ENCODE measurements around the gene DNAAF3.

Gene DNAAF3

DNA sequence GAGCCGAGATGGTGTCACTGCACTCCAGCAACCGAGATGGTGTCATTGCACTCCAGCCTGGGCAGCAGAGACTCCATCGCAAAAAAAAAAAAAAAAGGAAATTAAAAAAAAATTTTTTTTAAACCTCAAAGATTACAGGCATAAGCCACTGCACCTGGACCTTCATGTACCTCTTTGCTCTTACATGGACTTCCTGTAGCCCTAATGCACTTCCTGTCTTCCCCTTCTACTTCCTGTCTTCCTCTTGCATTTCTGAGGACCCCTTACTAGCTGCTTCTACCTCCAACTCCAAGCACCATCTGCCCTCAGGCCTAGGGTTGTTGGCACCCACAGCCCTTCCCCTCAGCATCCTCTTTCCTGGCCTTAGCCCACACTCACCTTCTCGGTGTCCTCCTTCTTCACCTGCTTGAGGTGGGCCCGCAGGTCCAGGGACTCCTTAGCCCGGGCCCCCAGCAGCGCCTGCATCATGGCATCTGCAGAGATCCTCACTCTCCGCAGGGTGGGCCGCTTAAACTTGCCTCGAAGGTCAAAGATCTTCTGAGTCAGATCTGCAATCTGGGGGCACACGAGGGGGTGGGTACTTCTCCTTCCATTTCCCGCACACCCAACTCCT lies 12.7 kb downstream of the DNAAF3 start:
- Histone ChIP-seq H3K9me3 (ENCODE audit: control insufficient read depth in 1 of 2, low read length in 2 of 2) (no peaks in the 10 kb centered on the region), H3K27me3 (ENCODE audit: control insufficient read depth in 1 of 2, insufficient read depth in 2 of 2, low read length in 2 of 2) (peaks cover 12 to 19% of the 10 kb centered on the region in 2 donors), H3K9ac (ENCODE audit: low read depth in 1 of 2, low read length in 2 of 2) (no peak overlapping the region), H3K4me3 (ENCODE audit: low read depth in 1 of 2, low read length in 2 of 2) (no peak overlapping the region), H3K27ac (ENCODE audit: low read depth, low read length) (no peak overlapping the region), H3K36me3 (ENCODE audit: control insufficient read depth in 1 of 2, insufficient read depth in 2 of 2, low read length in 2 of 2) (no peaks in the 10 kb centered on the region), H3K4me1 (ENCODE audit: control insufficient read depth in 1 of 2, insufficient read depth in 2 of 2, low read length in 2 of 2) (no peaks in the 10 kb centered on the region)

DNA sequence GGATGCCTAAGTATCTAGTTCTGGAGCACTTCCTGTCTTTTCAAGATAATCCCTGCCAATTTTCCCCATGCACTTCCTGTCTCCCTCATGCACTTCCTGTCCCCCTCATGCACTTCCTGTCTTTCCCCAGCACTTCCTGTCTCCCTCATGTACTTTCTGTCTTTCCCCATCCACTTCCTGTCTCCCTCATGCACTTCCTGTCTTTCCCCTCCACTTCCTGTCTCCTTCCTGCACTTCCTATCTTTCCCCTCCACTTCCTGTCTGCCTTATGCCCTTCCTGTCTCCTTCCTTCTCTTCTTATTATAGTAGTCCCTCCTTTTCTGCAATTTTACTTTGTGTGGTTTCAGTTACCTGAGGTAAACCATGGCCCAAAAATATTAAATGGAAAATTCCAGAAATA lies 14.4 kb downstream of the DNAAF3 start:
- H3K4me3 ChIP-seq (ENCODE audit: low read depth in 1 of 2, low read length in 2 of 2) = no peak overlapping the region
- H3K27me3 ChIP-seq (ENCODE audit: control insufficient read depth in 1 of 2, insufficient read depth in 2 of 2, low read length in 2 of 2) = peaks cover 18 to 25% of the 10 kb centered on the region in 2 donors
- H3K4me1 ChIP-seq (ENCODE audit: control insufficient read depth in 1 of 2, insufficient read depth in 2 of 2, low read length in 2 of 2) = no peaks in the 10 kb centered on the region
- H3K27ac ChIP-seq (ENCODE audit: low read depth, low read length) = no peak overlapping the region
- no peaks in the 10 kb centered on the region for H3K9me3 ChIP-seq (ENCODE audit: control insufficient read depth in 1 of 2, low read length in 2 of 2)
- no peaks in the 10 kb centered on the region for H3K36me3 ChIP-seq (ENCODE audit: control insufficient read depth in 1 of 2, insufficient read depth in 2 of 2, low read length in 2 of 2)
- H3K9ac ChIP-seq (ENCODE audit: low read depth in 1 of 2, low read length in 2 of 2) = no peak overlapping the region

DNA sequence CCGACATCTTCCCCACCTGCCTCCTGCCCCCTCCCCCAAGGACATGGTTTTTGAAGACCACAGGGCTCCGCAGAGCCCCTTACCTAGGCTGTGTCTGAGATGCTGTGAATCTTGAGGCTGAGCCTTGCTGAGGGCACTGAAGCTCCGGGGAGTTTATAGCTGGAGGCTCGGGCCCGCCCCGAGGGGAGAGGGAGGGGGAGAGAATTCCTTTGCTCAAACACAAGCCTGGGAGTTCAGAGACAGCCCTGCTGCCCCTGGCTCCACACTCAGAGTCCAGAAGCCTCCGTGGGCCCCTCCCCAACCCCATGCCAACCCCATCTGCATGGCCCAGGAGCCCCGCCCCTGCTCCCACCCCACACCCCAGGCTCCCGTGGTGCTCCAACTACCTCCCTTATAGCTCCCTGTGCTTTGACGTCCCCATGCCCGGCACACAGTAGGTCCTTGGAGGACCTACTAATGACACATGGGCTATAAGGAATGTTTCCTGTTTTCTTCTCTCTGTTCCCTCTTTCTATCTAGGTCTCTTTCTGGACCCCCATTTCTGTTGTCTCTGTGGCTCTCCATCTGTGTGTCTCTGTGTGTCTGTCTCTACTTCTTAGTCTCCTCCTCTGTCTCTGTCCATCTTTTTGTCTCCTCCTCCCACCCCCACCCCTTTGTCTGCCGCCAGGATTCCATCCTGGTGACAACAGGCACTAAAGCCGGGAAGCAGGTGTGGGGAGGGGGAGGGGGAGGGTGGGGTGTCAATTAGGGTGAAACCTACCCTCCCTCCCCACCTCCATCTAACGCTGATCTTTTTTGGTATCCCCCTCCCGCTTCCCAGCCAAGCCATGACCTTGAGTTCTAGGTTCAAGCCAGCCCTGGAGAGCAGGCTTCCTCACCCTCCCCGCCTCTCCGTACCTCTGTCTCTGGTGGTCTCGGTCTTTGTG lies 17.1 kb downstream of the DNAAF3 start, which contains the start of gene TNNT1:
TNNT1 (minus strand) TSS at position 129 of the 926 bp plus-strand sequence. CDS start 2,049 bp downstream, outside the sequence.
- Histone ChIP-seq H3K9me3 (ENCODE audit: control insufficient read depth in 1 of 2, low read length in 2 of 2) (no peaks in the 10 kb centered on the region), H3K9ac (ENCODE audit: low read depth in 1 of 2, low read length in 2 of 2) (no peak within 1 kb of the TSS), H3K4me1 (ENCODE audit: control insufficient read depth in 1 of 2, insufficient read depth in 2 of 2, low read length in 2 of 2) (no peaks in the 10 kb centered on the region), H3K27ac (ENCODE audit: low read depth, low read length) (no peak within 1 kb of the TSS), H3K4me3 (ENCODE audit: low read depth in 1 of 2, low read length in 2 of 2) (no peak within 1 kb of the TSS), H3K36me3 (ENCODE audit: control insufficient read depth in 1 of 2, insufficient read depth in 2 of 2, low read length in 2 of 2) (no peaks in the 10 kb centered on the region), H3K27me3 (ENCODE audit: control insufficient read depth in 1 of 2, insufficient read depth in 2 of 2, low read length in 2 of 2) (peaks cover 22 to 27% of the 10 kb centered on the region in 2 donors)

DNA sequence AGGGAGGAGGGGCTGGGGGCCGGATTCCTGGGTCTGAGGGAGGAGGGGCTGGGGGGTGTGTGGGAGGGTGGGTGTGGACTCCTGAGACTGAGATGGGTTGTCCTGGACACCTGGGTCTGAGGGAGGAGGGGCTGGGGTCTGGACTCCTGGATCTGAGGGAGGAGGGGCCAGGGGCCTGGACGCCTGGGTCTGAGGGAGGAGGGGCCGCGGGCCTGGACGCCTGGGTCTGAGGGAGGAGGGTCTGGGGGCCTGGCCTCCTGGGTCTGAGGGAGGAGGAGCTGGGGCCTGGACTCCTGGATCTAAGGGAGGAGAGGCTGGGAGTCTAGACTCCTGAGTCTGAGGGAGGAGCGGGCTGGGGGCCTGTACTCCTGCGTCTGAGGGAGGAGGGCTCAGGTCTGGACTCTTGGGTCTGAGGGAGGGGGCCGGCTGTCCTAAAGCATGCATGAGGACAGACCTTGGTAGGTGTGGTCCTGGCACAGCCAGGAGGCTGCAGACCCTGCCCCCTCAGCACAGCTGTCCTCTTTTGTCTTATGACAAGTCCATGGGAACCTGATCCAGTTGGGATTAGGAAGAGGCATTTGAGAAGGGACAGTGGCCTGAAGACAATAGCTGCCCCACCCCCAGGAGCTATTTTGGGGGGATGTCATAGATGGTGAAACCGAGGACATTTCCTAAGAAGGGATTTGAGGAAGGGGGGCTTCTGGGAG lies 18.7 kb downstream of the DNAAF3 start:
- H3K4me3 ChIP-seq (ENCODE audit: low read depth in 1 of 2, low read length in 2 of 2) = no peak overlapping the region
- no peaks in the 10 kb centered on the region for H3K9me3 ChIP-seq (ENCODE audit: control insufficient read depth in 1 of 2, low read length in 2 of 2)
- no peak overlapping the region for H3K9ac ChIP-seq (ENCODE audit: low read depth in 1 of 2, low read length in 2 of 2)
- H3K36me3 ChIP-seq (ENCODE audit: control insufficient read depth in 1 of 2, insufficient read depth in 2 of 2, low read length in 2 of 2) = no peaks in the 10 kb centered on the region
- peaks cover 29 to 32% of the 10 kb centered on the region in 2 donors for H3K27me3 ChIP-seq (ENCODE audit: control insufficient read depth in 1 of 2, insufficient read depth in 2 of 2, low read length in 2 of 2)
- H3K27ac ChIP-seq (ENCODE audit: low read depth, low read length) = no peak overlapping the region
- H3K4me1 ChIP-seq (ENCODE audit: control insufficient read depth in 1 of 2, insufficient read depth in 2 of 2, low read length in 2 of 2) = no peaks in the 10 kb centered on the region

DNA sequence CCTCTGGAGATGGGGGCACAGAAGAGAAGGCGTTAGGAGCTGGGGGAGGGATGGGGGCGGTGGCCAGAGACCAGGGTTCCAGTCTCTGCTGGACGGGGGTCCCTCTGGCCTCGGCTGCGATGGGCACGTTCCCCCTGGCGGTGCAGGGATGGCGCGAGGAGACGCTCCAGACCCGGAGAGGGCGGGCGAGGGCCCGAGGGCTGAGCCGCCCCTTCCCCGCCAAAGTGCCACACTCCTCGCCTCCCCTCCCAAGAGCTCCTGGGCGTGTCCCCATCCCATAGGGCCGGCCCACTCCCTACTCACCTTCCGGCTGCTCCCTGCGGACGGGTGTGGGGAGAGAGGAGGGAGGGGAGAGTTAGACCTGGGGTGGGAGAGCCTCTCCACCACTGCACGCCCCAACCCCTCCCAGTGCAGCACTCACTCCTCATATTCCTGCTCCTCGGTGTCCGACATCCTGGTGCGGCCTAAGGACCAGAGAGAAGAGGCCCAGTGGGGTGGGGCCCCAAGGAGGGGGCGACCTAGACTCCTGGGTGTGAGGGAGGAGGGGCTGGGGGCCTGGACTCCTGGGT lies 19.6 kb downstream of the DNAAF3 start:
- Histone ChIP-seq H3K9ac (ENCODE audit: low read depth in 1 of 2, low read length in 2 of 2) (no peak overlapping the region), H3K27ac (ENCODE audit: low read depth, low read length) (no peak overlapping the region), H3K27me3 (ENCODE audit: control insufficient read depth in 1 of 2, insufficient read depth in 2 of 2, low read length in 2 of 2) (peaks cover 29 to 33% of the 10 kb centered on the region in 2 donors), H3K9me3 (ENCODE audit: control insufficient read depth in 1 of 2, low read length in 2 of 2) (no peaks in the 10 kb centered on the region), H3K4me1 (ENCODE audit: control insufficient read depth in 1 of 2, insufficient read depth in 2 of 2, low read length in 2 of 2) (no peaks in the 10 kb centered on the region), H3K36me3 (ENCODE audit: control insufficient read depth in 1 of 2, insufficient read depth in 2 of 2, low read length in 2 of 2) (no peaks in the 10 kb centered on the region), H3K4me3 (ENCODE audit: low read depth in 1 of 2, low read length in 2 of 2) (no peak overlapping the region)

DNA sequence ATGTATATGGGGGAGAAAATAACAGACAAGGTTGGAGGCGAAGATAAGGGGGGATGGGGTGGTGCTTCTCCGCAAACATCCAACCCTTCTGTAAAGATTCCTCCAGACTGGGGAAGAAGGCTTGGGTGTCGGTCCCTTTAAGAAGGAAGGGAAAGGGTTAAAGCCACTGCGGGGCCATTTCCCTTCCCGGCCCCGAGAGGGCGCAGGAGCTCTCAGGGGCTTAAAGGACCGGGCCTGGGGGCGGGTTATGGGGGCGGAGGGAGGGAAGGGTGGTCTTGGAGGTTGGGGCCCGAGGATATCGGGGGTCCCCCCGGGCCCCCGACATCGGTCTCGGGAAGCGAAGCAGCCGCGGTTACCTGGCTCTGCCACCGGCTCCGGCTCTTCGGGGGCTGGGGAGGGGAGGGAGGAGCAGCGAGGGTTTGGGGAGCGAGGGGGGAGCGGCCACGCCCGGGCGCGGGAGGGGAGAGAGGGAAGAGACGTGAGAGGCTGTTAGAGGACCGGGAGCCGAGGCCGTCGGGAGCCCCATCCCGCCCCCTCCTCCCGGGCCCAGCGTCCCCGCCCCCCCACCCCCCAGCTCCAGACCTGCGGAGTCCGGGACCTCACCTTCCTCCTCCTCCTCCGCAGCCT lies 20.2 kb downstream of the DNAAF3 start:
- H3K9me3 ChIP-seq (ENCODE audit: control insufficient read depth in 1 of 2, low read length in 2 of 2) = no peaks in the 10 kb centered on the region
- peaks cover 29 to 32% of the 10 kb centered on the region in 2 donors for H3K27me3 ChIP-seq (ENCODE audit: control insufficient read depth in 1 of 2, insufficient read depth in 2 of 2, low read length in 2 of 2)
- no peaks in the 10 kb centered on the region for H3K4me1 ChIP-seq (ENCODE audit: control insufficient read depth in 1 of 2, insufficient read depth in 2 of 2, low read length in 2 of 2)
- H3K4me3 ChIP-seq (ENCODE audit: low read depth in 1 of 2, low read length in 2 of 2) = no peak overlapping the region
- no peak overlapping the region for H3K27ac ChIP-seq (ENCODE audit: low read depth, low read length)
- no peak overlapping the region for H3K9ac ChIP-seq (ENCODE audit: low read depth in 1 of 2, low read length in 2 of 2)
- H3K36me3 ChIP-seq (ENCODE audit: control insufficient read depth in 1 of 2, insufficient read depth in 2 of 2, low read length in 2 of 2) = no peaks in the 10 kb centered on the region

DNA sequence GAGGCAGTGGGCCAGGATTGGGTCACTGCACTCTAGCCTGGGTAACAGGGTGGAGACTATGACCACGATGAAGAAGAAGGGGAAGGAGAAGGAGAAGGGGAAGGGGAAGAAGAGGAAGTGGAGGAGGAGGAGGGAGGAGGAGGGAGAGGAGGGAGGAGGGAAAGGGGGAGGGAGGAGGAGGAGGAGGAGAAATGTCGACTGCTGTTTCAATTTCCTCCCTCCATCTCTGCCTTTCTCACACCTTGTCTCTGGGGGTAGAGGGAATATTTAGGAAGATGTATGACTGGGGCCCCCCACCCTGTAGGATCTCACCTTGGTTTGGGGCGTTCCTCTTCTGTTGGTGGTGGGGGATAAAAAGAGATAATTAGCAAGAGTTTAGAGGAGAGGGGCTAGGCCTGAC lies 21.2 kb downstream of the DNAAF3 start:
- Histone ChIP-seq H3K9me3 (ENCODE audit: control insufficient read depth in 1 of 2, low read length in 2 of 2) (no peaks in the 10 kb centered on the region), H3K4me3 (ENCODE audit: low read depth in 1 of 2, low read length in 2 of 2) (no peak overlapping the region), H3K4me1 (ENCODE audit: control insufficient read depth in 1 of 2, insufficient read depth in 2 of 2, low read length in 2 of 2) (no peaks in the 10 kb centered on the region), H3K36me3 (ENCODE audit: control insufficient read depth in 1 of 2, insufficient read depth in 2 of 2, low read length in 2 of 2) (no peaks in the 10 kb centered on the region), H3K27ac (ENCODE audit: low read depth, low read length) (no peak overlapping the region), H3K27me3 (ENCODE audit: control insufficient read depth in 1 of 2, insufficient read depth in 2 of 2, low read length in 2 of 2) (peaks cover 29% of the 10 kb centered on the region in 2 donors), H3K9ac (ENCODE audit: low read depth in 1 of 2, low read length in 2 of 2) (no peak overlapping the region)

DNA sequence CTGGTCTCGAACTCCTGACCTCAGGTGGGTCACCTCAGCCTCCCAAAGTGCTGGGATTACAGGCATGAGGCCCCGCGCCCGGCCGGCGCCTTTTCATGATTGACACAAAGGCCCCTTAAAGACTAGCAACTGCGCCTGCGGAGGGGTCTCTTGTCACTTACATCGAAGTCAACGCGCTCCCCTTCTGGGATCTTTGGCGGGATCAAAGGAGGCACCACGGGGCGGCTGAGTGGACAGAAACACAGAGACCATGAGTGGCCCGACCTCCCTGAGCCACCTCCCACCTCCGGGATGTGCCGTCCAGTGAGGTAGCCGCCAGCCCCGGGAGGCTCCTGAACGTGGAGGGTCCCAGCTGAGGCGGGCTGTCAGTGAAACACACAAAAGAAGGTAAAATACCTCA lies 24.7 kb downstream of the DNAAF3 start:
- peaks cover 11 to 23% of the 10 kb centered on the region in 2 donors for H3K27me3 ChIP-seq (ENCODE audit: control insufficient read depth in 1 of 2, insufficient read depth in 2 of 2, low read length in 2 of 2)
- no peaks in the 10 kb centered on the region for H3K4me1 ChIP-seq (ENCODE audit: control insufficient read depth in 1 of 2, insufficient read depth in 2 of 2, low read length in 2 of 2)
- H3K9ac ChIP-seq (ENCODE audit: low read depth in 1 of 2, low read length in 2 of 2) = no peak overlapping the region
- H3K27ac ChIP-seq (ENCODE audit: low read depth, low read length) = no peak overlapping the region
- H3K9me3 ChIP-seq (ENCODE audit: control insufficient read depth in 1 of 2, low read length in 2 of 2) = no peaks in the 10 kb centered on the region
- no peaks in the 10 kb centered on the region for H3K36me3 ChIP-seq (ENCODE audit: control insufficient read depth in 1 of 2, insufficient read depth in 2 of 2, low read length in 2 of 2)
- no peak overlapping the region for H3K4me3 ChIP-seq (ENCODE audit: low read depth in 1 of 2, low read length in 2 of 2)

DNA sequence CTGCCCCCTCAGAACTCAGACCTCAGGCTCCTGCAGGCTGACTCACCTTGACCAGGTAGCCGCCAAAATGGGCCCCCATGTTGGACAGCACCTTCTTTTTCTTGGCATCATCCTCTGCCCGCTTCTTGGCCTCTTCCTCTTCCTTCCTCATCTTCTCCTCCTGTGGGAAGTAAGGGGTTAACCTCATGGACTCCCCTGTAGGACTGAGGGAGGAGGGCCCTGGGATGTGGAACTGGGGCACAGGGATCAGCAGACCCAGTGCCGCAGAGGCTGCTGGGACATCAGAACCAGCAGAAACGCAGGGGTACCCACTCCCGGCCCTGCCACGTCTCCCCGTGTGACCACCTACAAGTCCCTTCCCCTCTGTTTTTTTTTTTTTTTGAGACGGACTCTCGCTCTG lies 28.5 kb downstream of the DNAAF3 start:
- H3K4me1 ChIP-seq (ENCODE audit: control insufficient read depth in 1 of 2, insufficient read depth in 2 of 2, low read length in 2 of 2) = no peaks in the 10 kb centered on the region
- H3K9me3 ChIP-seq (ENCODE audit: control insufficient read depth in 1 of 2, low read length in 2 of 2) = no peaks in the 10 kb centered on the region
- H3K9ac ChIP-seq (ENCODE audit: low read depth in 1 of 2, low read length in 2 of 2) = no peak overlapping the region
- no peak overlapping the region for H3K27ac ChIP-seq (ENCODE audit: low read depth, low read length)
- H3K36me3 ChIP-seq (ENCODE audit: control insufficient read depth in 1 of 2, insufficient read depth in 2 of 2, low read length in 2 of 2) = no peaks in the 10 kb centered on the region
- H3K4me3 ChIP-seq (ENCODE audit: low read depth in 1 of 2, low read length in 2 of 2) = no peak overlapping the region
- peaks cover 10 to 28% of the 10 kb centered on the region in 2 donors for H3K27me3 ChIP-seq (ENCODE audit: control insufficient read depth in 1 of 2, insufficient read depth in 2 of 2, low read length in 2 of 2)

All from duodenal mucosa (tissue), 2 donors.